Erythroblast (primary cell): ENCODE measurements around the gene KRTAP5-5.
"Not testable (repeated sequence)": the region's sequence is repeated elsewhere in the genome, so short reads cannot be mapped to it uniquely, and the experiment has no call there.

Source experiments
- GATA1 ChIP-seq: IDR thresholded peaks from 2 replicates; pipeline ENCODE4 v1.6.1; 2011; ENCODE audit warnings: low read depth, mild to moderate bottlenecking, control low read depth, low read length, moderate library complexity
- POLR2A ChIP-seq: IDR thresholded peaks from 2 replicates; pipeline ENCODE4 v1.6.1; 2011; ENCODE audit warnings: mild to moderate bottlenecking, low read length

DNA sequence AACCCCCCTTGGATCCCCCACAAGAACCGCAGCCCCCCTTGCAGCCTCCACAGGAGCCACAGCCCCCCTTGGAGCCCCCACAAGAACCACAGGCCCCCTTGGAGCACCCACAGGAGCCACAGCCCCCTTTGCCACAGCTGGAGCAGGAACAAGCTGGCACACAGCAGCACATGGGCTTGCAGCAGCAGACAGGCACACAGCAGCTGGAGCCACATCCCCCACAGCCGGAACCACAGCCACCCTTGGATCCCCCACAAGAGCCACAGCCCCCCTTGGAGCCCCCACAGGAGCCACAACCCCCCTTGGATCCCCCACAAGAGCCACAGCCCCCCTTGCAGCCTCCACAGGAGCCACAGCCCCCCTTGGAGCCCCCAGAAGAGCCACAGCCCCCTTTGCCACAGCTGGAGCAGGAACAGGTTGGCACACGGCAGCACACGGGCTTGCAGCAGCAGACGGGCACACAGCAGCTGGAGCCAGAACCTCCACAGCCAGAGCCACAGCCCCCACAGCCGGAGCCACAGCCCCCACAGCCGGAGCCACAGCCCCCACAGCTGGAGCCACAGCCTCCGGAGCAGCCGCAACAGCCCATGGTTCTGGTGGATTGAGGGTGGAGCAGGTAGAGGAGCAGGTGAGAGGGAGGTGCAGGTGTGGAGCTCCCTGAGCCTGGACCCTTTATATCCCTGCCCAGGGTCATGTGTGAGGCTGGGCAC lies 44.8 kb upstream of the KRTAP5-5 start, which contains the start of gene KRTAP5-1:
- TF ChIP-seq POLR2A, GATA1: not testable (repeated sequence)
